HG02759 (cell line): Measurements from ENCODE around the gene FBLN5.

Source experiments
- ATAC-seq: cut with Tn5 transposase; IDR thresholded peaks from one replicate; pipeline ENCODE4 v1.9.1; 2021; ENCODE audit warnings: mild to moderate bottlenecking, moderate library complexity; ENCODE audit not compliant: unreplicated experiment

Gene FBLN5

DNA sequence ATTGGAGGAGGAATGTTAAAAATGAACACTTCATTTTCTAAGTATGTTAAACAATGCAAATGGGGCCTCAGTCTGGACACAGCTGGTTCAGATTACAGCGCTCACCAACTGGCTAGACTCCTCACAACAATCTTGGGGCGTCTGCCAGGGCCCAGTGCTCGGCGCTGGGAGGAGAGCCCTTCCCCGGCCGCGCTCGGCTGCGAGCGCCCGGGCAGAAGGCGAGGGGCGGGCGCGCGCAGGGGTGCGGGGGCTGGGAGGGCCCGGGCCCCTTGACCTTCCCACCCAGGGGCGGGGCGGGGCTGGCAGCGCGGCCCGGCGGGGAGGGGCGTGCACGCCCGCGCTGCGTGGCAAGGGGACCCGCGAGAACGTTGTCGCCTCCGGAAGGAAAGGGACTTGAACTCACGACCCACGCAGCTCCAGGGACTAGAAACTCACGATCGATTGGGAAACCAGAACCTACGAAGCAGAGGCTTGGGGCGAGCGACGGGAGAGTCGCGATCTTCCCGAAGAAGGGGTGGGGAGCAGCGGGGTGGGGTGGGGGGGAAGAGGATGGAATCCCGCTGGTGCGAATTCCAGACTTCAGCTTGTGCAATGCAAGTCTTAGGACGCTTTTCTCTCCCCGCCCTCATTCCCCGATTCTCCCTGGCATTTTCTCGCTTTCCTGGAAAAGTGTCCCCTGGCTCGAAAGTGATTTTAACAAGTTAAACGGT is at the start of gene FBLN5:
TSS of gene FBLN5 (minus strand) at position 220 of the 710 bp plus-strand sequence. CDS start 465 bp downstream, outside the sequence.
- no peak for ATAC-seq

- ATAC-seq = no peak
These were observed 49.5 kb upstream of the FBLN5 start for GRCh38 chr14:91996948-91997371.

DNA sequence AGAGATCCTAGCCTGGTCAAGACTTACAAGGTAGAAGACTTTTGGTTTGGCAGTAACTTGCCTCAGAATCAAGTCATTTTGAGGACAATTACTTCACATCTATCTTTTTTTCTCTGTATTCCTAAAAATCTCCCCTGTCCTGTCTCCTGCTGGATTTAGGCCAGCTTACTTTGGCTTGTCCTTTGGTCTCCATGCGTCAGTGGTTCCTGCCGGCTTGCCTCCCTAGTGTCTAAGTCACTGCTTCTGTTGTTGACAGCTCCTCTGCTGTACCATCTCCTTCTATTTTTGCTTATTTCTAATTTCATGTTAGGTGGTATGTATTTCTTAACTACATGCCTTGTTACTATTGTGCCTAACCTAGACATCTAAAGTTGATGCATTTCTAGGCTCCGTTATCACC is 39.7 kb upstream of the FBLN5 start:
- ATAC-seq = no peak

DNA sequence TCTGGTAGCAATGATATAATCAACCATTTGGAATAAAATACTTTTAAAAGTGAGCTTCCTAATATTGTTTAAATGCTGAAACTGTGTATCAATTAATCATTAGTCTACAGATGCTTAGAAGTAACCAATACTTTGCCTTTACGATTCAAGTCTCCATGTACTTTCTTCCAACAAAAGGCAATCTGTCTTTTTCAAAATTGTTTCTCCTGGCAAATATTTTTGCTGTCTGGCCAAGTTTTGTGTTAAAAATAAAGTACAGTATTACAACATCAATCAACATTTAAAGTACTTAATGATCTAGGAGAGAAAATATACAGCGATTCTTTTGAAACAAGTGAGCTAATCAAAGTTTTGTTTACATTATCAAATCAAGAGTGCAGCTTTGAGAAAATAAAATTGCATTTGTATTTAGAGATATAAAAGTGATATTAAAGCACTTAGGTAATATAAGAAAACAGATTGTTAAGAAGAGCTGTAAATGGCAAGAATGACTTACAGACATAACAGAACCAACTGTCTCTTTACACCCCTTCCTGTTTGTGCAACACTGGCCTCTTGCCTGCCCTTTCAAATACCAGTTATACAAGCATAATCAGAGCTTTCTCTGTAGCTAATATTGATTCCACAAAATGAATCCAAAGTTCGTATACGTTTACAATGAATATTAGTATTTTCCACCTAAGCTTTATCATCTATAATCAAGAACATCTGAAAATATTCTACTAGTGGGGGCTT is 38.2 kb upstream of the FBLN5 start:
- no peak for ATAC-seq

DNA sequence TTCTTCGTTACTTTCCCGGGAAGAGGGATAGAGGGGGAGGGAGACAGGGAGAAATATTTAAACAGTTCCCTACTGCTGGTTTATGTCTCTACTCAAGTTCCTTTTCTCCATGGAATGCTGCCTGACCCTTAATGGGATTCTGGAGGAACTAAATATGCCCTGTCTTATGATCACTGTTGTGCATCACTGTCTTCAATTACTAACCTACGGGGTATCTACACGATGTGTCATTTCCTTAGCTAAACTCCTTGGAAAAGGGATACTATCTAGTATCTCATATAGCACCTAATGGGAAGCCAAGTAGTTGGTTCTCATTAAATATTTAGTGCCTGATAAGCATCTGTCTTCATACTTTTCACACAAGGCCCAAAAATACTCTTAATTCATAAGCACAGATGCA is 37.5 kb upstream of the FBLN5 start:
- no peak for ATAC-seq

- ATAC-seq = no peak
These were observed 36.1 kb upstream of the FBLN5 start for GRCh38 chr14:91983588-91983987.

- peak; percentile 86 for ATAC-seq
These were observed 32.7 kb upstream of the FBLN5 start for GRCh38 chr14:91980157-91980556.

GRCh38 chr14:91977884-91978283 is 30.4 kb upstream of the FBLN5 start:
- ATAC-seq = no peak

- no peak for ATAC-seq
These were observed 28.3 kb upstream of the FBLN5 start for GRCh38 chr14:91975763-91976162.

DNA sequence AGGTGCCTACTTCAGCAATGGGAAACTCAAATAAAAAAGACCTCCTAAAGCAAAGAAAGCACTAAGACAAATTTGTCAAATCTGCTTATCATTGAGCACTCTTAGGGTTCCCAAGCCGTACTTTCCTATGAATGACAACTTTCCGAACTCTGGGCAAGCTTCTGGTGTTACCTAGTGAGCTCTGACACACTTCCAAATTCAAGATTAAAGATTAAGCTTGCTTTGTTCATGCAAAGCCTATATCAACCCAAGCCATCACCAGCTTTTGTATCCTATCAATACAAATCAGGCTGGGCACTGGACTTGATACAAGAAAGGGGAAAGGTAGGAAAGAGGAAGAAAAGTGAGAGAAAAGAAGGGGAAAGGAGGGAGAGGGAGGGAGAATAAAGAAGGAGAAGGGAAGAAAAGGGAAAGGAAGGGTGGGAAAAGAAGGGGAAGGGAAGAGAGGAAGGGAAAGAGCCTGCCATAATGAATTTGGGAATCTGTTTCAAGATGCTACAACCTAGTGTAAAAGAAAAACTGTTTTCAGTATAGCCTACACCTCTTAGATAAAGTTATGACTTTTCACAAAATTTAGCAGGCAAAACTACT is 23.8 kb upstream of the FBLN5 start:
- no peak for ATAC-seq

DNA sequence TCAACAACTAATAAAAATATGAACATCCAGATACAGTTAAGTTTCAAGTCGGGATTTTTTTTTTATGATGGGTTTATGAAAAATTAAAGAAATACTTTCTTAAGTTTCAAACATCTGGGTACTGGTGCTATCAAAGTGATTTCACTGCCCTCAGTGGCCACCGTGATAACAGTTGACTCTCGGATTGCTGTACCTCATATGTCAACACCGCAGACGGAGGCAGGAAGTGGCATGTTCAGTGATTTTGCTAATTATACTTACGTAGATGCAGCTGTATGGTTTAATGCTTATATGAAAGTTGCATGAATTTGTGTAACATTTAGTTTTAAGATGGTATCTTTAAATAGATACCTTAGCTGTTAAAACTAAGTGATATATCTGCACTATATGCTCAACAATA is 20.8 kb upstream of the FBLN5 start:
- no peak for ATAC-seq

DNA sequence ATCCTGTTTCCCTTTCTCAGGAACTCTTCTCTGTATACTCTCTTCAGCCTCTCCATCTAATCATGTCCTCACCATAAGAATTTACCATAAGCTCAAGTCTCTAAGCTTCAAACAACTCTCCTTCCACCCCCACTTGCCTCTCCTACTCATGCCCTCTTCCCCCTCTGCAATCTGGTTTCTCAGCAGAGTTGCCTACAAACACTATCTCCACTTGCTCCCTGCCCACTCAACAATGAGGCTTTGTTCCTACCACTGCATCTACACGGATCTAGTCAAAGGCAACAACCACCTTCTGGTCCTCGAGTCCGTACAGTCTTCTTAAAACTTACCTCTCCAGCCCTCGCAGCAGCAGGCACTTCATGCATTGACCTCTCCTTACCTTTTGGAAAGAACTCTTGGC is 17.2 kb upstream of the FBLN5 start:
- ATAC-seq = no peak

- no peak for ATAC-seq
These were observed 16.5 kb upstream of the FBLN5 start for GRCh38 chr14:91964011-91964410.

DNA sequence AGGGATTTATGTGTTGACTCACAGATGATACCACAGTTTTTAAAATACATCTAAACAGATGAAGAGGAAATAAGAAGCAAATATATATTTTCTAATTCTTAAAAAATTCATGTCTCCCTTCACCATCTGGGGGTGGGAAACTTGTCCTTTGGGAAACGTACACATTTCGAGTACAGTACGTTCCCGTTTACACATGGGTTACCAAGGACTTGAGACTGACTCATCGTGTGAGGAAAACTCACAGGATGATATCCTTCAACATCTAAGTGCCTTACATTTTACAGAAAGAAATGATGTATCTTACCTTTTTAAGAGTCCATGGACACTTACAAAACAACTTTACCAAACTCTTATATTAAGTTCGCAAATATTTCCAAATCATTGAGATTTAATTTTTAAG is 16.0 kb upstream of the FBLN5 start:
- no peak for ATAC-seq

GRCh38 chr14:91961297-91962220 is 14.1 kb upstream of the FBLN5 start:
- no peak for ATAC-seq

- no peak for ATAC-seq
These were observed 10.4 kb upstream of the FBLN5 start for GRCh38 chr14:91957876-91958313.

DNA sequence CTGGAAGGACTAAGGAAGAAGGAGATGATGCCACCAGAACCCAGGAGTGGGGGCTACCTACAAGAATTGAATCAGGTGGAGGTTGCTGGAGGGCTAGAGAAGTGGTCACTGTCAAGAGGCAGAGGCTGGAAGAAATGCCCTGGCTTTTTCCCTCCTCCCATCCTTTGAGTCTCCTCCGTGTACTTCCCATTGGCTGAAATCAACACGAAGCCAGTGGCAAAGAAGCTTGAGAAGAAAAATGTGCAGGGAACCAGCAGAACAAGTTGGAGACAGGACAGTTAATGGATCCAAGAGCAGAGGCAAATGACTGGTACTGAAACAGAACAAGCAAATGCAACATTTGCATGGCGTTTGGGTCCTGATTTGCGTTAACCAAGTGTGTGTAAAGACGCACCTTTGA is 9.1 kb upstream of the FBLN5 start:
- no peak for ATAC-seq

DNA sequence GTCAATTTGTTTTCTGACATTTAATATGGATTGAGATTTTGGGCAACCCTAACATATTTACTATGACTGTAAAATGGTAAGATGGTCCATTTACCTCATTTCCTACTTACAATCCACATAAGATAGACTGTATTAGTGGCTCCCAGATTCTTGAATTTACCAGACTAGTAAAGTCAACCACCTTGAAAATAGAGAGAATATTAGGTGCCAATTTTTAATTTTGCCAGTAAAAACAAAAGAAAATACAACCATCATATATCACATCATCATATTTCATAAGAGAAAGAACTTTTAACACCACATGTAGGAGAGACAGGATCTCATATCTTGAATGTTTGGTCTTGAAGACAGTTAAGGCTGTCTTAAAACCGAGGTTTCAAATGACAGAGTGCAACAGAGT is 7.7 kb upstream of the FBLN5 start:
- ATAC-seq = no peak

GRCh38 chr14:91953170-91953985 is 5.9 kb upstream of the FBLN5 start:
- no peak for ATAC-seq
